IgD-negative memory B cell (primary cell): ENCODE results near the gene BBS1. TPM values are rescaled to one million over a fixed set of nuclear protein-coding genes. Genes with fewer than 3 reads are reported as not detected.
"Not testable (repeated sequence)": the region's sequence is repeated elsewhere in the genome, so short reads cannot be mapped to it uniquely, and the experiment has no call there.

Experiments
- H3K27ac Mint-ChIP-seq, 3 donors: one replicate each; pipeline ENCODE4 v1.8.0; 2020 to 2022; ENCODE audit warnings: mild to moderate bottlenecking in 3 of 3, mixed read lengths in 3 of 3, moderate library complexity in 1 of 3
- H3K27me3 Mint-ChIP-seq: one replicate; pipeline ENCODE4 v1.8.0; 2021; ENCODE audit warnings: mixed read lengths
- H3K36me3 Mint-ChIP-seq: one replicate; pipeline ENCODE4 v1.8.0; 2020; ENCODE audit warnings: mild to moderate bottlenecking, mixed read lengths
- H3K4me1 Mint-ChIP-seq, 3 donors: one replicate each; pipeline ENCODE4 v1.8.0; 2020 to 2022; ENCODE audit warnings: mixed read lengths in 3 of 3, mild to moderate bottlenecking in 1 of 3
- H3K4me3 Mint-ChIP-seq, 4 donors: one replicate each; pipeline ENCODE4 v1.8.0; 2020 to 2022; ENCODE audit warnings: mild to moderate bottlenecking in 4 of 4, mixed read lengths in 4 of 4, moderate library complexity in 3 of 4
- H3K9me3 Mint-ChIP-seq, 3 donors: one replicate each; pipeline ENCODE4 v1.8.0; 2020 to 2021; ENCODE audit warnings: mixed read lengths in 3 of 3, mild to moderate bottlenecking in 1 of 3
- polyA plus RNA-seq: library from polyadenylated mRNA; unstranded; fragments of 300-500 nt; fragmentation: Illumina TruSeq; gene quantifications from one replicate; pipeline ENCODE4 v1.2.3, GENCODE V29; 2021

BBS1 gene
- polyA plus RNA-seq, 1 donor from 2014 or later = 10.3 TPM

DNA sequence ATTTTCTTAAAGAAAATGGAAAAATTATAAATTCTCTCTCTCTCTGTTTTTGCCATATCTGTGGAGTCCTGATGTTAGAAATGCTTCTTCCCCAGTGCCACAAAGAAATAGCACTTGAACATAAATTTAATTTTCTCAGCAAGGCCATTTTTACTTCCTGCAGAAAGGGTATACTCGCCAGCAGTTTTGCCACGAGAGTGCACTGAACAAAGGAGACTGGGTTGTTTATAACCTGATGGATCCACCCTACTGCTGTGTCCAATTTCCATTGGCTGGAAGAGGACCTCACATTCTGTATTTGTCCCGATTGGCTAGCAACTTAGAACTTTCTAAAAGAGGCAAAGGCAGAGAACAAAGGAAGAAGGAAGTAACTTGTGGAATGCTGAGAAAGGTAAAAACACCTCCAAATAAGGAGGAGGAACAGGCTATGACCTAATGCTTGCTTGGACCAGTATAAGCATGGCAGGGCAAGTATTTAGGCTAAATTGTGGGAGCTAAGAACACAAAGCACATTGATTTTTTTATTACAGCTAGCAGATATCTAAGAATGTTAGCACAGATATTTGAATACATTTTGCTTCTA lies 72.2 kb downstream of the BBS1 start:
- H3K9me3 Mint-ChIP-seq, H3K4me1 Mint-ChIP-seq, H3K4me3 Mint-ChIP-seq, H3K27ac Mint-ChIP-seq, H3K27me3 Mint-ChIP-seq, H3K36me3 Mint-ChIP-seq: not testable (repeated sequence)

Other genes with a start within 250 kb of the BBS1 start
- 14.8 TPM for gene RAB1B, start 242.0 kb upstream of the BBS1 start, polyA plus RNA-seq
- gene CNIH2, start 232.5 kb upstream of the BBS1 start, polyA plus RNA-seq = not detected
- gene YIF1A, start 221.5 kb upstream of the BBS1 start, polyA plus RNA-seq = 72.5 TPM
- not detected for gene TMEM151A, start 218.7 kb upstream of the BBS1 start, polyA plus RNA-seq
- 0.19 TPM for gene CD248, start 193.6 kb upstream of the BBS1 start, polyA plus RNA-seq
- gene RIN1, start 174.2 kb upstream of the BBS1 start, polyA plus RNA-seq = 0.28 TPM
- gene BRMS1, start 165.5 kb upstream of the BBS1 start, polyA plus RNA-seq = 80.6 TPM
- 6.1 TPM for gene B4GAT1, start 163.0 kb upstream of the BBS1 start, polyA plus RNA-seq
- gene SLC29A2, start 138.9 kb upstream of the BBS1 start, polyA plus RNA-seq = 3.0 TPM
- gene NPAS4, start 89.6 kb upstream of the BBS1 start, polyA plus RNA-seq = not detected
- 92.2 TPM for gene MRPL11, start 71.8 kb upstream of the BBS1 start, polyA plus RNA-seq
- gene PELI3, start 43.7 kb upstream of the BBS1 start, polyA plus RNA-seq = 4.3 TPM
- 24.5 TPM for gene DPP3, start 30.2 kb upstream of the BBS1 start, polyA plus RNA-seq
- gene ZDHHC24, start 35.4 kb downstream of the BBS1 start, polyA plus RNA-seq = 21.6 TPM
- gene ACTN3, start 36.3 kb downstream of the BBS1 start, polyA plus RNA-seq = not detected
- gene CTSF, start 58.0 kb downstream of the BBS1 start, polyA plus RNA-seq = 7.0 TPM
- gene CCDC87, start 82.4 kb downstream of the BBS1 start, polyA plus RNA-seq = not detected
- gene CCS, start 82.5 kb downstream of the BBS1 start, polyA plus RNA-seq = 74.7 TPM
- gene RBM14, start 106.0 kb downstream of the BBS1 start, polyA plus RNA-seq = 80.5 TPM
- 189 TPM for gene RBM4, start 128.1 kb downstream of the BBS1 start, polyA plus RNA-seq
- gene RBM4B, start 167.3 kb downstream of the BBS1 start, polyA plus RNA-seq = 22.9 TPM
- gene SPTBN2, start 218.6 kb downstream of the BBS1 start, polyA plus RNA-seq = not detected